IMR-90 (cell line): ENCODE measurements around the gene PINK1.

Experiments
- BHLHE40 ChIP-seq: fragments of 150-350 bp; IDR thresholded peaks from 2 replicates; pipeline ENCODE4 v1.6.1; 2016; ENCODE audit warnings: mild to moderate bottlenecking, low read depth, low read length
- CEBPB ChIP-seq: IDR thresholded peaks from 2 replicates; pipeline ENCODE4 v1.6.1; 2012; ENCODE audit warnings: low read depth, low read length, improper control_type of control experiment
- CTCF ChIP-seq: conservative IDR thresholded peaks from 2 replicates; pipeline ENCODE4 v1.5.1; 2012; ENCODE audit warnings: mild to moderate bottlenecking, low read depth, low read length, improper control_type of control experiment
- MAFK ChIP-seq: IDR thresholded peaks from 2 replicates; pipeline ENCODE4 v1.6.1; 2012; ENCODE audit warnings: low read depth, low read length, improper control_type of control experiment
- POLR2A ChIP-seq: IDR thresholded peaks from 2 replicates; pipeline ENCODE4 v1.6.1; 2012; ENCODE audit warnings: mild to moderate bottlenecking, low read depth, low read length
- RCOR1 ChIP-seq: IDR thresholded peaks from 2 replicates; pipeline ENCODE4 v1.6.1; 2012; ENCODE audit warnings: mild to moderate bottlenecking, low read length, improper control_type of control experiment; ENCODE audit not compliant: insufficient replicate concordance
- SMC3 ChIP-seq: fragments of 150-350 bp; IDR thresholded peaks from 2 replicates; pipeline ENCODE4 v1.6.1; 2016; ENCODE audit warnings: low read depth, mild to moderate bottlenecking, antibody characterized with exemption, low read length, moderate library complexity
- TF ChIP-seq, protein P1 (sequence below): fragments of 150-350 bp; IDR thresholded peaks from 2 replicates; pipeline ENCODE4 v1.6.1; 2017; ENCODE audit warnings: mild to moderate bottlenecking, antibody characterized with exemption, low read length, low read depth

GRCh38 chr1:20666146-20666545, 32.9 kb downstream of the PINK1 start:
- TF ChIP-seq CTCF (no peak), POLR2A (no peak), CEBPB (no peak), BHLHE40 (no peak), MAFK (no peak), RCOR1 (no peak), SMC3 (no peak)
- TF ChIP-seq, protein P1, sequence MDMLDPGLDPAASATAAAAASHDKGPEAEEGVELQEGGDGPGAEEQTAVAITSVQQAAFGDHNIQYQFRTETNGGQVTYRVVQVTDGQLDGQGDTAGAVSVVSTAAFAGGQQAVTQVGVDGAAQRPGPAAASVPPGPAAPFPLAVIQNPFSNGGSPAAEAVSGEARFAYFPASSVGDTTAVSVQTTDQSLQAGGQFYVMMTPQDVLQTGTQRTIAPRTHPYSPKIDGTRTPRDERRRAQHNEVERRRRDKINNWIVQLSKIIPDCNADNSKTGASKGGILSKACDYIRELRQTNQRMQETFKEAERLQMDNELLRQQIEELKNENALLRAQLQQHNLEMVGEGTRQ, result no peak
